Transverse colon (tissue), 4 donors: Measurements from ENCODE around the gene BANP.

ENCODE experiments used
- CTCF ChIP-seq, 5 experiments: fragments of 200-600 bp in 3 of 5; fragments of 450-650 bp in 2 of 5; sonication (generic) in 3 of 5; IDR thresholded peaks; 1 replicate in 2 of 5; 2 replicates in 3 of 5; pipeline ENCODE4 v1.5.1; 2016 to 2017; ENCODE audit warnings: antibody characterized with exemption in 5 of 5, inconsistent platforms in 3 of 5, mild to moderate bottlenecking in 2 of 5, moderate library complexity in 1 of 5
- EP300 ChIP-seq: sonication (generic); formaldehyde crosslinking; IDR thresholded peaks from one replicate; pipeline ENCODE4 v1.6.1; 2017; ENCODE audit warnings: antibody characterized with exemption, low read depth
- POLR2AphosphoS5 ChIP-seq, 3 donors: sonication (generic); formaldehyde crosslinking; IDR thresholded peaks; one replicate each; pipeline ENCODE4 v1.6.1; 2016; ENCODE audit warnings: antibody characterized with exemption in 3 of 3

- TF ChIP-seq CTCF (IDR thresholded peaks at IDR 0.05): no peak
- no peak for TF ChIP-seq EP300
- TF ChIP-seq POLR2AphosphoS5 (IDR thresholded peaks at IDR 0.05): no peak
These were observed 11.4 kb upstream of the BANP start for GRCh38 chr16:87939562-87940423.
